Heart right ventricle (tissue), 16 donors: ENCODE measurements around the gene AMPH. TPM values are rescaled to one million over a fixed set of nuclear protein-coding genes. Genes with fewer than 3 reads are reported as not detected.
"Not testable (repeated sequence)": the region's sequence is repeated elsewhere in the genome, so short reads cannot be mapped to it uniquely, and the experiment has no call there.

ENCODE experiments used
- ATAC-seq, 8 donors: fragments of 200-7000 bp; cut with Tn5 transposase; one replicate each; pipeline ENCODE4 v1.9.1; 2020; ENCODE audit warnings: mild to moderate bottlenecking in 8 of 8, moderate library complexity in 8 of 8, moderate number of reproducible peaks in 1 of 8
- DNase-seq, 2 donors: peaks; one replicate each; pipeline ENCODE4 v3.0.0-alpha.2; 2020
- H3K27ac ChIP-seq, 10 donors: fragments of 200-600 bp; sonication (generic) in 2 of 10; one replicate each; pipeline versions ENCODE4 v1.5.0 to v1.8.0; 2020 to 2022; ENCODE audit warnings: mild to moderate bottlenecking in 3 of 10
- H3K27me3 ChIP-seq, 7 donors: fragments of 200-600 bp; one replicate each; pipeline ENCODE4 v1.8.0; 2021 to 2022; ENCODE audit warnings: mild to moderate bottlenecking in 2 of 7
- H3K36me3 ChIP-seq, 9 donors: fragments of 200-600 bp; sonication (generic) in 1 of 9; one replicate each; pipeline versions ENCODE4 v1.5.0 to v1.8.0; 2020 to 2022; ENCODE audit warnings: mild to moderate bottlenecking in 2 of 9
- H3K4me1 ChIP-seq, 9 donors: fragments of 200-600 bp; sonication (generic) in 1 of 9; one replicate each; pipeline versions ENCODE4 v1.5.0 to v1.8.0; 2020 to 2022; ENCODE audit warnings: mild to moderate bottlenecking in 4 of 9
- H3K4me3 ChIP-seq, 10 donors: fragments of 200-600 bp; sonication (generic) in 2 of 10; one replicate each; pipeline versions ENCODE4 v1.5.0 to v1.8.0; 2020 to 2022; ENCODE audit warnings: mild to moderate bottlenecking in 7 of 10, moderate library complexity in 2 of 10
- H3K9me3 ChIP-seq, 11 donors: fragments of 200-600 bp in 10 of 11; sonication (generic) in 2 of 11; one replicate each; pipeline versions ENCODE4 v1.5.0 to v1.8.0; 2013 to 2022; ENCODE audit warnings: mild to moderate bottlenecking in 2 of 11, control low read depth in 1 of 11, moderate library complexity in 1 of 11
- CTCF ChIP-seq, 9 donors: fragments of 200-600 bp; sonication (generic) in 2 of 9; IDR thresholded peaks; one replicate each; pipeline versions ENCODE4 v1.5.0 to v1.8.0; 2021 to 2022; ENCODE audit warnings: antibody characterized with exemption in 9 of 9, mild to moderate bottlenecking in 5 of 9, moderate library complexity in 1 of 9
- WGBS, 2 donors: extraction: QIAGEN DNeasy Blood & Tissue Kit; methylation state at CpG; one replicate each; pipeline ENCODE4 v1.1.7; 2013; ENCODE audit warnings: inconsistent platforms in 1 of 2; 5-methylcytosine and 5-hydroxymethylcytosine counted together
- intact Hi-C, 10 donors: fragments of 100-400 bp; cut with DNase I; formaldehyde crosslinking; loops; one replicate each; pipeline versions ENCODE4 v1.11.1 to v1.14.2; 2022
- polyA plus RNA-seq, 2 donors: library from polyadenylated mRNA; stranded (reverse); fragments of 200-250 nt; gene quantifications; one replicate each; pipeline ENCODE4 v1.2.3, GENCODE V29; 2013
- total RNA-seq, 10 donors: library from RNA; stranded (reverse); fragmentation: NEBNext Ultra II Directional in 3 of 10; extraction: Animal tissue kit (Norgen Biotek cat#: 25700) in 3 of 10; gene quantifications; one replicate each; pipeline versions ENCODE4 v1.2.1 to v1.2.4, GENCODE V29; 2021 to 2023
- donor health status: Arrhythmogenic right ventricular cardiomyopathy.
- donor health status: ischemic (EF 13 %, LVEDD 7.1; RV severe dilation, severe dysfunction).
- donor health status: healthy with polysubstance abuse.
- donor health status: DM: no; HTN: yes; CAD: no.
- donor health status: DM: no; HTN: no; CAD: no.
- donor health status: ischemic (EF 25% LVEDD 6.9; RV normal size, moderate dysfunction).
- donor health status: ischemic (EF 25% LVEDD 5.7; RV mildly dilated, moderate dysfunction).
- donor health status: healthy.
- donor health status: DM: yes; HTN: yes; CAD: no.
- donor health status: Ischemic cardiomyopathy.
- donor health status: ischemic (EF 35%, LVEDD 5.7; RV mildly dilated, moderate dysfunction).
- donor health status: nonischemic (EF 11% LVEDD 7.7; RV severe dilation, severe dysfunction).
- donor health status: DM: yes; HTN: yes; CAD: no.
- donor health status: PGD.
- donor health status: ischemic (EF 29% LVEDD 5.4; RV normal size, mild dysfunction).
- donor health status: nonischemic (EF 23%, LVEDD 6.1; RV moderate dilation, normal function).

Gene AMPH
- total and polyA plus RNA-seq, 12 donors: 0.95 to 3.5 (median 2.3) TPM

- TF ChIP-seq CTCF (IDR thresholded peaks at IDR 0.05): no peak
- H3K36me3 ChIP-seq: no peaks in the 10 kb centered on the region
- no peaks in the 10 kb centered on the region for H3K27me3 ChIP-seq
- H3K4me1 ChIP-seq: peaks cover 0 to 4% (median 0%) of the 10 kb centered on the region in 9 donors
- intact Hi-C loops: no loop called here
- ATAC-seq: no peak
- no peaks in the 10 kb centered on the region for H3K9me3 ChIP-seq
- WGBS, 2 donors: 90 to 93% methylated on average over 4 of the region's 4 CpGs
- DNase-seq: no peak
- H3K27ac ChIP-seq: peak overlapping the region in 1 of 10 donors; percentile 20
- no peak overlapping the region for H3K4me3 ChIP-seq
Measured at GRCh38 chr7:38351601-38352000, 279.6 kb downstream of the AMPH start.

- intact Hi-C loops: not testable (repeated sequence)
Measured at GRCh38 chr7:38350777-38351176, 280.4 kb downstream of the AMPH start.

GRCh38 chr7:38349869-38350583 lies 281.1 kb downstream of the AMPH start:
- ATAC-seq (peak in 3 of 8 donors; percentile 42 to 82 (median 72)), DNase-seq (peak in 1 of 2 donors; percentile 34)
- H3K36me3 ChIP-seq, H3K4me1 ChIP-seq, H3K9me3 ChIP-seq, intact Hi-C loops, H3K27me3 ChIP-seq: not testable (repeated sequence)
- H3K4me3 ChIP-seq: peak overlapping the region in 3 of 10 donors; percentile 8 to 45 (median 9)
- 57 to 59% methylated on average over 6 of the region's 6 CpGs for WGBS, 2 donors
- H3K27ac ChIP-seq: peak overlapping the region in 3 of 10 donors; percentile 54 to 81 (median 76)
- TF ChIP-seq CTCF (IDR thresholded peaks at IDR 0.05): peak in 3 of 9 donors; percentile 16 to 45 (median 30)

More at GRCh38 chr7:38350777-38351176, 280.4 kb downstream of the AMPH start:
- not testable (repeated sequence) for H3K9me3 ChIP-seq, ATAC-seq, H3K36me3 ChIP-seq, DNase-seq, H3K27me3 ChIP-seq, H3K4me1 ChIP-seq
- WGBS, 2 donors: 61 to 62% methylated on average over 3 of the region's 3 CpGs
- peak overlapping the region in 1 of 10 donors; percentile 31 for H3K4me3 ChIP-seq
- H3K27ac ChIP-seq: peak overlapping the region in 2 of 10 donors; percentile 76 to 81

GRCh38 chr7:38349126-38349795 lies 281.9 kb downstream of the AMPH start:
- 69 to 79% methylated on average over 8 to 9 of the region's 9 CpGs for WGBS, 2 donors

GRCh38 chr7:38345299-38346172 lies 285.6 kb downstream of the AMPH start:
- ATAC-seq (peak in 7 of 8 donors; percentile 40 to 75 (median 55)), DNase-seq (peak in 1 of 2 donors; percentile 34)
- intact Hi-C loops, H3K9me3 ChIP-seq, H3K36me3 ChIP-seq, H3K27me3 ChIP-seq: not testable (repeated sequence)
- 51 to 54% methylated on average over 6 of the region's 6 CpGs for WGBS, 2 donors
- peak overlapping the region in 1 of 10 donors; percentile 12 for H3K4me3 ChIP-seq
- H3K4me1 ChIP-seq: peaks cover 0 to 26% (median 0%) of the 10 kb centered on the region in 9 donors
- peak in 7 of 9 donors; percentile 15 to 65 (median 54) for TF ChIP-seq CTCF (IDR thresholded peaks at IDR 0.05)
- H3K27ac ChIP-seq: peak overlapping the region in 1 of 10 donors; percentile 58

More at GRCh38 chr7:38349126-38349795, 281.9 kb downstream of the AMPH start:
- peak overlapping the region in 3 of 10 donors; percentile 8 to 45 (median 9) for H3K4me3 ChIP-seq
- intact Hi-C loops, H3K9me3 ChIP-seq, DNase-seq, H3K36me3 ChIP-seq, H3K4me1 ChIP-seq, H3K27me3 ChIP-seq: not testable (repeated sequence)
- peak in 2 of 8 donors; percentile 12 to 65 for ATAC-seq
- H3K27ac ChIP-seq: peak overlapping the region in 4 of 10 donors; percentile 9 to 81 (median 65)

DNA sequence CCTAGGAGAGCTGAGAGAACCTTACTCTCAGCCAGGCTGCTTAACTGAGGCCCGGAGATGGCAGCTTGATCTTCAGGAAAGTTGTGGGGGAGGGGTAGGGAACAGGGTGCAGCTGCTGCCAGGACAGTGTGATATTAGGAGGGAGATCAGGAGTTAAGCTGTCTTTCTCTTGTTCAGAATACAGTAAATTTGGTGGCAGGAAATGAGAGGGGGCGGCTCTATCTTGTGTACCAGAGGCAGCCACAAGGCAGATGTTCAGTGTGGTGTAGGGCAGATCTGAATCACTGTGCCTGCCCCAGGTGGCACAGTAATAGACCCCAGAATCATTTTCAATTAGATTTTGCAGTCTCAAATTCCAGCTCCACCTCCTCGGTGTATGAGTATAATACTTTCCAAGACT lies 286.4 kb downstream of the AMPH start:
- Histone ChIP-seq H3K4me1 (peaks cover 0 to 30% (median 0%) of the 10 kb centered on the region in 9 donors), H3K27ac (peak overlapping the region in 1 of 10 donors; percentile 58), H3K4me3 (peak overlapping the region in 1 of 10 donors; percentile 12)
- H3K27me3 ChIP-seq, H3K9me3 ChIP-seq, intact Hi-C loops, DNase-seq, H3K36me3 ChIP-seq, ATAC-seq: not testable (repeated sequence)
- 62 to 73% methylated on average over 3 of the region's 3 CpGs for WGBS, 2 donors

DNA sequence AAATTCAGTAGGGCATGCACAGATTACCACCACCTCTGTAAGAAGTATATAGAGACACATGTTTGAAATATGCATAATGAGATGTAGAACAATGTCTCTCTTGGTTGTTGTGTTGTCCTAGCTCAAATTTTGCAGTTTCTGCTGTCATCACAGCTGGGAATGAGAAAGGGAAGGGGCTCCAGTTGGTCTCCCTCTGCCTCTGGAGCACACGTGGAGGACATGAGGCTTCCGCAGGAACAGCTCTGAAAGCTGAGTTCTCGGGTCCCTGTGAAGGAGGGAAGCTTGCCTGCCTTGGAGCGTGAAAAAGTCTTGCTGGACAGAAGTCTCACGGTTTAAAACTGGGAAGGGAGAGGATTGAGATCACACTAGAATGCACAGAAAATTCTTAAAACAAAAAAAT lies 289.0 kb downstream of the AMPH start:
- intact Hi-C loops, DNase-seq, ATAC-seq, H3K36me3 ChIP-seq, H3K27me3 ChIP-seq, H3K9me3 ChIP-seq: not testable (repeated sequence)
- Histone ChIP-seq H3K4me3 (peak overlapping the region in 1 of 10 donors; percentile 16), H3K27ac (peak overlapping the region in 1 of 10 donors; percentile 74), H3K4me1 (peaks cover 0 to 36% (median 0%) of the 10 kb centered on the region in 9 donors)
- 64 to 81% methylated on average over 5 of the region's 5 CpGs for WGBS, 2 donors
